Measurements from ENCODE around the gene ZDHHC22. TPM values are rescaled to one million over a fixed set of nuclear protein-coding genes. Genes with fewer than 3 reads are reported as not detected.

Gene ZDHHC22
- total and polyA plus RNA-seq, 2 donors from 2014 or later: not detected

- no peak for DNase-seq
- Histone ChIP-seq H3K27me3 (ENCODE audit: control insufficient read depth, insufficient read depth, low read length) (no peaks in the 10 kb centered on the region), H3K9me3 (ENCODE audit: control insufficient read depth in 2 of 3, insufficient read depth in 1 of 3, low read length in 3 of 3) (no peaks in the 10 kb centered on the region), H3K4me3 (ENCODE audit: low read length in 3 of 3) (peak overlapping the region; percentile 18 to 56 (median 23)), H3K27ac (ENCODE audit: low read depth in 2 of 2, low read length in 2 of 2) (no peak overlapping the region), H3K36me3 (ENCODE audit: control insufficient read depth in 2 of 3, insufficient read depth in 3 of 3, low read length in 3 of 3) (no peaks in the 10 kb centered on the region), H3K4me1 (ENCODE audit: control insufficient read depth in 2 of 3, insufficient read depth in 2 of 3, low read depth in 1 of 3, low read length in 3 of 3) (peaks cover 0 to 5% (median 0%) of the 10 kb centered on the region in 3 donors), H3K9ac (ENCODE audit: low read length in 3 of 3) (no peak overlapping the region)
- TF ChIP-seq CTCF (IDR thresholded peaks at IDR 0.05; ENCODE audit: borderline replicate concordance, extremely low read depth, insufficient read depth): no peak
- intact Hi-C loops (cut with DNase I): no loop called here
- no peak for FAIRE-seq
Measured at GRCh38 chr14:77180726-77181602, 39.4 kb upstream of the ZDHHC22 start.

- Histone ChIP-seq H3K4me3 (ENCODE audit: low read length in 3 of 3) (no peak overlapping the region), H3K4me1 (ENCODE audit: control insufficient read depth in 2 of 3, insufficient read depth in 2 of 3, low read depth in 1 of 3, low read length in 3 of 3) (peaks cover 0 to 5% (median 0%) of the 10 kb centered on the region in 3 donors), H3K9ac (ENCODE audit: low read length in 3 of 3) (no peak overlapping the region), H3K9me3 (ENCODE audit: control insufficient read depth in 2 of 3, insufficient read depth in 1 of 3, low read length in 3 of 3) (no peaks in the 10 kb centered on the region), H3K27ac (ENCODE audit: low read depth in 2 of 2, low read length in 2 of 2) (no peak overlapping the region), H3K36me3 (ENCODE audit: control insufficient read depth in 2 of 3, insufficient read depth in 3 of 3, low read length in 3 of 3) (no peaks in the 10 kb centered on the region), H3K27me3 (ENCODE audit: control insufficient read depth, insufficient read depth, low read length) (no peaks in the 10 kb centered on the region)
- intact Hi-C loops (cut with DNase I): no loop called here
- DNase-seq (no peak), FAIRE-seq (no peak)
- no peak for TF ChIP-seq CTCF (IDR thresholded peaks at IDR 0.05; ENCODE audit: borderline replicate concordance, extremely low read depth, insufficient read depth)
Measured at GRCh38 chr14:77178656-77179055, 37.1 kb upstream of the ZDHHC22 start.

- Histone ChIP-seq H3K4me3 (ENCODE audit: low read length in 3 of 3) (no peak overlapping the region), H3K36me3 (ENCODE audit: control insufficient read depth in 2 of 3, insufficient read depth in 3 of 3, low read length in 3 of 3) (no peaks in the 10 kb centered on the region), H3K27me3 (ENCODE audit: control insufficient read depth, insufficient read depth, low read length) (no peaks in the 10 kb centered on the region), H3K9me3 (ENCODE audit: control insufficient read depth in 2 of 3, insufficient read depth in 1 of 3, low read length in 3 of 3) (no peaks in the 10 kb centered on the region), H3K27ac (ENCODE audit: low read depth in 2 of 2, low read length in 2 of 2) (no peak overlapping the region), H3K9ac (ENCODE audit: low read length in 3 of 3) (no peak overlapping the region), H3K4me1 (ENCODE audit: control insufficient read depth in 2 of 3, insufficient read depth in 2 of 3, low read depth in 1 of 3, low read length in 3 of 3) (peaks cover 0 to 5% (median 0%) of the 10 kb centered on the region in 3 donors)
- FAIRE-seq (no peak), DNase-seq (no peak)
- TF ChIP-seq CTCF (IDR thresholded peaks at IDR 0.05; ENCODE audit: borderline replicate concordance, extremely low read depth, insufficient read depth): no peak
- intact Hi-C loops (cut with DNase I): no loop called here
Measured at GRCh38 chr14:77177702-77178101, 36.1 kb upstream of the ZDHHC22 start.

Measured in kidney (tissue), 14 donors.